Ascending aorta (tissue), 2 donors: ENCODE measurements around the gene HDAC10. TPM values are rescaled to one million over a fixed set of nuclear protein-coding genes. Genes with fewer than 3 reads are reported as not detected.

ENCODE experiments used
- DNase-seq, 2 donors: peaks; one replicate each; pipeline ENCODE4 v3.0.0-alpha.2; 2019; ENCODE audit warnings: low spot score in 2 of 2
- H3K27ac ChIP-seq, 2 donors: fragments of 200-600 bp; sonication (generic); one replicate each; pipeline ENCODE4 v1.5.1; 2016 to 2017; ENCODE audit warnings: mild to moderate bottlenecking in 1 of 2
- H3K27me3 ChIP-seq: fragments of 200-600 bp; sonication (generic); one replicate; pipeline ENCODE4 v1.5.1; 2017
- H3K36me3 ChIP-seq, 2 donors: fragments of 200-600 bp; sonication (generic); one replicate each; pipeline ENCODE4 v1.5.1; 2016
- H3K4me1 ChIP-seq, 2 donors: fragments of 200-600 bp; sonication (generic); one replicate each; pipeline ENCODE4 v1.5.1; 2016 to 2017; ENCODE audit warnings: mild to moderate bottlenecking in 1 of 2
- H3K4me3 ChIP-seq, 2 donors: fragments of 200-600 bp; sonication (generic); one replicate each; pipeline ENCODE4 v1.5.1; 2016 to 2017; ENCODE audit warnings: mild to moderate bottlenecking in 1 of 2
- H3K9me3 ChIP-seq, 2 donors: fragments of 200-600 bp; sonication (generic); one replicate each; pipeline ENCODE4 v1.5.1; 2016
- intact Hi-C: fragments of 100-400 bp; cut with DNase I; formaldehyde crosslinking; loops from one replicate; pipeline ENCODE4 v1.15.1; 2023
- total RNA-seq: library from RNA; depleted of rRNA; stranded (reverse); fragments of >200 nt; gene quantifications from one replicate; pipeline ENCODE4 v1.1.0, GENCODE V29; 2016
- TF ChIP-seq, protein P1 (sequence below), 3 experiments: fragments of 200-600 bp in 2 of 3; fragments of 450-650 bp in 1 of 3; sonication (generic) in 2 of 3; IDR thresholded peaks; one replicate each; pipeline ENCODE4 v1.5.1; 2016 to 2019; ENCODE audit warnings: antibody characterized with exemption in 3 of 3, mild to moderate bottlenecking in 1 of 3, moderate library complexity in 1 of 3

HDAC10 gene
- total RNA-seq, 1 donor from 2014 or later: 73.2 TPM

DNA sequence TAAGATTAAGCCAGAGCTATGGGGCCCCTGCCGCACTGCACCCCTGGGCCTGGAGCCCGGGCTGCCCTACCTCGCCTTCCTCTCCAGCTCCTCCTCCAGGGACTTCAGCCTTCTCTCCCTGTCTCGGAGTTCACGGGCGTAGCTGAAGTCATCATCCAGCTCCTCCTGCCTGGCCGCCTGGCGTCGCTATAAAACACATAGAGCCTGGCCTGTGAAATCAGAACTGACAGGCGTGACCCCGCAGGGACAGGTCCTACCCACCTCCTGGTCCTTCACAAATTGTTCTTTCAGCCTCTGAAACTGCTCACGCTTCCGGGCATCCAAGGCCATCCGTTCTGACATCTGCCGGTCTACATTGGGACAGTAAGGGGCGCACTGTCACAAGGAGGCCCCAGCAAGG lies 27.0 kb downstream of the HDAC10 start:
- Histone ChIP-seq H3K9me3 (no peaks in the 10 kb centered on the region), H3K27me3 (no peaks in the 10 kb centered on the region), H3K4me3 (no peak overlapping the region), H3K36me3 (peaks cover 85 to 94% of the 10 kb centered on the region in 2 donors), H3K27ac (no peak overlapping the region), H3K4me1 (no peaks in the 10 kb centered on the region)
- TF ChIP-seq, protein P1, sequence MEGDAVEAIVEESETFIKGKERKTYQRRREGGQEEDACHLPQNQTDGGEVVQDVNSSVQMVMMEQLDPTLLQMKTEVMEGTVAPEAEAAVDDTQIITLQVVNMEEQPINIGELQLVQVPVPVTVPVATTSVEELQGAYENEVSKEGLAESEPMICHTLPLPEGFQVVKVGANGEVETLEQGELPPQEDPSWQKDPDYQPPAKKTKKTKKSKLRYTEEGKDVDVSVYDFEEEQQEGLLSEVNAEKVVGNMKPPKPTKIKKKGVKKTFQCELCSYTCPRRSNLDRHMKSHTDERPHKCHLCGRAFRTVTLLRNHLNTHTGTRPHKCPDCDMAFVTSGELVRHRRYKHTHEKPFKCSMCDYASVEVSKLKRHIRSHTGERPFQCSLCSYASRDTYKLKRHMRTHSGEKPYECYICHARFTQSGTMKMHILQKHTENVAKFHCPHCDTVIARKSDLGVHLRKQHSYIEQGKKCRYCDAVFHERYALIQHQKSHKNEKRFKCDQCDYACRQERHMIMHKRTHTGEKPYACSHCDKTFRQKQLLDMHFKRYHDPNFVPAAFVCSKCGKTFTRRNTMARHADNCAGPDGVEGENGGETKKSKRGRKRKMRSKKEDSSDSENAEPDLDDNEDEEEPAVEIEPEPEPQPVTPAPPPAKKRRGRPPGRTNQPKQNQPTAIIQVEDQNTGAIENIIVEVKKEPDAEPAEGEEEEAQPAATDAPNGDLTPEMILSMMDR (IDR thresholded peaks at IDR 0.05): no peak
- intact Hi-C loops: no loop called here
- DNase-seq: no peak

DNA sequence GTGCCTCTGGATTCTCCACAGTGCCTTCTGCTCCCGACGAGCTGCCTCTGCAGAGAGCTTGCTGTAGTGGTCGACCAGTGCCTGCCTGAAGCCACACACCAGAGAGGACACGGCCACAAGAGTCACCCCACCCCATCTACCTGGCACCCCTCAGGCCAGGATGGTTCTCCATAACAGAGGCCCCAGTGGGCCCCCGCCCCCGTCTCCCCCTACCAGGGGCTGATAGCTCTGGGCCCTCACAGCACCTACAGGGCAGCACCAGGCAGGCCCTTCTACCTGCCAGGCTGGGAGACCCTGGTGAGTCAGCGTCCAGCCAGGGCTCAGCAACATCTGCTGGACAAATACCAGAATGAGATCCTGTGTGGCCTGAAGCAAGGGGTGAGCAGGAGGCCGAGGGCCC lies 28.6 kb downstream of the HDAC10 start:
- no peaks in the 10 kb centered on the region for H3K4me1 ChIP-seq
- DNase-seq: no peak
- no peak overlapping the region for H3K27ac ChIP-seq
- H3K36me3 ChIP-seq: peaks cover 87 to 94% of the 10 kb centered on the region in 2 donors
- TF ChIP-seq, protein P1 (IDR thresholded peaks at IDR 0.05): no peak
- no peak overlapping the region for H3K4me3 ChIP-seq
- no peaks in the 10 kb centered on the region for H3K27me3 ChIP-seq
- H3K9me3 ChIP-seq: no peaks in the 10 kb centered on the region
- intact Hi-C loops: no loop called here

DNA sequence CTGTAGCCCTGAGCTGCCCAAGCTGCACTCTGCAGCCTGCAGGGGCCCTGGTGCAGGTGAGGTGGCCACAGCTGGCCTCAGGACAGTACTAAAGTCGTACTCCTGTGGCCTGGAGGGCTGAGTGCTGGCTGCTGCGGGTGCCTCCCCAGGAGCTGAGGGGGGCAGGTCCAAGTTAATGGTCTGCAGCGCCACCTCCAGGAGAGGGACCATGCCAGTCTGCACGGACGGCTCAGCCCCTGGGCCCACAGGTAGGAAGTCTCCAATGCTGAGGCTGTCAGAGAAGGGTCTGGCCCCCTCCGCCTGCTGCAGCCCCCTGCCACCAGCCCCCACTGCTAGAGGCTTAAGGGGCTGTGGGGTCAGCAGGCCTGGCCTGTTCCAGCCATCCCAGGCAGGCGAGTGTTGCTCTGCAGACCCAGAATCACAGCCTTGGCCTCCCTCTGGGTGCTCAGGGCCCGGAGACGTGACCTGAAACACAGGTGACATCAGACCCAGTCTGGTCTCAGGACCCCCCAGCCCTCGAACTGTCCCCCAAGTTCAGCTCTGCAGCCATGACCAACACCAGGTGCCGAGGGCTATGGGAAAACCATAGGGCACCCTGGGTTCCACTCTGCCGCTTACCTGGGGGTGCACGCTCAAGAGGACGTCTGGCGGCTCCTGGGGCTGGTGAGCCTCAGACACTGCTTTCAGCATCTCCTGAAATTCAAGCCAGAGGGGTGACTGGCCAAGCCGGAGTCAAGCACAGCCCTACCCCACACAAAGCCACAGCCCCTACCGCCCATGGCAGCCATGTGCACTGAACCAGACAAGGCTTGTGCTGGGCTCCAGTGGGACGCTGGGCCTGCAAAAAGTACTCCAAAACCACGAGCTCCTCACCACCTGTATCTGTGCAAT lies 29.4 kb downstream of the HDAC10 start:
- no peaks in the 10 kb centered on the region for H3K27me3 ChIP-seq
- TF ChIP-seq, protein P1 (IDR thresholded peaks at IDR 0.05): no peak
- H3K9me3 ChIP-seq: no peaks in the 10 kb centered on the region
- H3K4me1 ChIP-seq: no peaks in the 10 kb centered on the region
- intact Hi-C loops: no loop called here
- DNase-seq: no peak
- peaks cover 87 to 94% of the 10 kb centered on the region in 2 donors for H3K36me3 ChIP-seq
- no peak overlapping the region for H3K4me3 ChIP-seq
- H3K27ac ChIP-seq: no peak overlapping the region

DNA sequence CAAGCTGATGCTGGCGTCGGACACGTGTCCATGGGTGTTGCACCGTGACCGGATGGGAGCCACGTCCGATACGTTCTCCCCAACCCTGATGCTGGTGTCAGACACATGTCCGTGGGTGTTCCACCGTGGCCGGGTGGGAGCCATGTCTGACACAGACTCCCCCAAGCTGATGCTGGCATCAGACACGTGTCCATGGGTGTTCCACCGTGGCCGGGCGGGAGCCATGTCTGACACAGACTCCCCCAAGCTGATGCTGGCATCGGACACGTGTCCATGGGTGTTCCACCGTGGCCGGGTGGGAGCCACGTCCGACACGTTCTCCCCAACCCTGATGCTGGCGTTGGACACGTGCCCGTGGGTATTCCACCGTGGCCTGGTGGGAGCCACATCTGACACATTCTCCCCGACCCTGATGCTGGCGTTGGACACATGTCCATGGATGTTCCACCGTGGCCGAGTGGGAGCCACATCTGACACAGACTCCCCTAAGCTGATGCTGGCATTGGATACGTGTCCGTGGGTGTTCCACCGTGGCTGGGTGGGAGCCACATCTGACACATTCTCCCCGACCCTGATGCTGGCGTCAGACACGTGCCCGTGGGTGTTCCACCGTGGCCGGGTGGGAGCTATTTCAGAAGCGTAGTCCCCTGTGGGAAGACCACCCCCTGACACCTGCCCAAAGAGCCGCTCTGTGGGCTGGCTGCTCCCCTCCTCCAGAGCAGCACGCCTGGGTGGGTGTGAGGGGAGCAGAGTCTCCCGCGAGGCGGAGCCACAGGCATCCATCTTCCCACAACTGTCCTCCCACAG lies 30.3 kb downstream of the HDAC10 start:
- Histone ChIP-seq H3K4me1 (no peaks in the 10 kb centered on the region), H3K4me3 (no peak overlapping the region), H3K36me3 (peaks cover 87 to 94% of the 10 kb centered on the region in 2 donors), H3K9me3 (no peaks in the 10 kb centered on the region), H3K27me3 (no peaks in the 10 kb centered on the region), H3K27ac (no peak overlapping the region)
- intact Hi-C loops: no loop called here
- TF ChIP-seq, protein P1 (IDR thresholded peaks at IDR 0.05): no peak
- DNase-seq: no peak

DNA sequence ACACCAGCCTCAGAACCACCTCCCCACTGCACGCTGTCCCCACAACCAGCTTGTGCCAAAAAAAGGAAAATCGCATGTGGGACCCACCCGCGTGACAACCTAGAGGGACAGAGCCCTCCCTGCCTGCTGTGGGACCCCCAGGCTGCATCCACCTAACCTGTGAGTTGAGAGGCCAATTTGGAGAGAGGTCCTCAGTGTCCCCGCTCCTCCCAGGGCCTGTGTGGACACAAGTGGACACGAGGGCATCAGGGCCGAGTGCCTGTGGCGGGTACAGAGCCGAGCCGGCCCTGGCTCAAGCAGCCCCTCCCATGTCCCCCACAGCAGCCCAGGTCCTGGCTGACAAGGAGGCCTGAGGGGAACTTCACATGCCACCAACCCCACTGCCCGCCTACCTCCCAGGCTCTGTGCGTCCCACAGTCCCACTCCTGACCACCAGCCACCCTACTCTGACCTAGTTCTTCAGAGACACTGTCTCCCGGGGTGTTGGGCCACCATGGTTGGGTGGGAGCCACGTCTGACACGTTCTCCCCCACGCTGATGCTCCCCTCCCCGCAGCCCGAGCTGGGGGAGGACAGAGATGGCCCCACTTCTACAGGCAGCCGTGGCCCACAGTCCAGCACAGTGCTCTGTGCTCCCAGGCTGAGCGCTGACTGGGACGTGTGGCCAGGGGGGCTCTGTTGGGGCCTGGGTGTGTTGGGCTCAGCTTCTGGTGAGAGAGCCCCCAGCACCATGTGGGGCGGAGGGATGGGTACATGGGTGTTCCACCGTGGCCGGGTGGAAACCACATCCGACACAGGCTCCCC lies 31.1 kb downstream of the HDAC10 start:
- no peak overlapping the region for H3K27ac ChIP-seq
- no peaks in the 10 kb centered on the region for H3K4me1 ChIP-seq
- intact Hi-C loops: no loop called here
- no peak for DNase-seq
- H3K27me3 ChIP-seq: no peaks in the 10 kb centered on the region
- H3K4me3 ChIP-seq: no peak overlapping the region
- TF ChIP-seq, protein P1 (IDR thresholded peaks at IDR 0.05): no peak
- no peaks in the 10 kb centered on the region for H3K9me3 ChIP-seq
- H3K36me3 ChIP-seq: peaks cover 83 to 92% of the 10 kb centered on the region in 2 donors
